H7 (cell line): ENCODE data around the gene SLC2A4RG. TPM values are rescaled to one million over a fixed set of nuclear protein-coding genes. Genes with fewer than 3 reads are reported as not detected.

Experiments used
- DNase-seq: peaks from one replicate; pipeline ENCODE4 v3.0.0; 2012
- H3K27me3 ChIP-seq: 2 replicates; pipeline ENCODE4 v1.6.0; 2011; ENCODE audit warnings: mild to moderate bottlenecking, low read length; ENCODE audit not compliant: control insufficient read depth, insufficient read depth
- H3K36me3 ChIP-seq: replicated peaks from 2 replicates; pipeline ENCODE4 v1.5.1; 2011; ENCODE audit warnings: low read length; ENCODE audit not compliant: control insufficient read depth, insufficient read depth
- H3K4me3 ChIP-seq: 2 replicates; pipeline ENCODE4 v1.5.1; 2011; ENCODE audit warnings: low read depth, mild to moderate bottlenecking, control low read depth, low read length, moderate library complexity; ENCODE audit not compliant: insufficient read depth
- total RNA-seq: library from RNA; depleted of rRNA; stranded (reverse); fragments of >200 nt; shearing (Covaris generic); gene quantifications from 2 replicates; pipeline ENCODE4 v1.2.3, GENCODE V29; 2014; rRNA removed

The SLC2A4RG gene
- total RNA-seq, 1 experiment from 2014 or later, result 62.2 TPM

DNA sequence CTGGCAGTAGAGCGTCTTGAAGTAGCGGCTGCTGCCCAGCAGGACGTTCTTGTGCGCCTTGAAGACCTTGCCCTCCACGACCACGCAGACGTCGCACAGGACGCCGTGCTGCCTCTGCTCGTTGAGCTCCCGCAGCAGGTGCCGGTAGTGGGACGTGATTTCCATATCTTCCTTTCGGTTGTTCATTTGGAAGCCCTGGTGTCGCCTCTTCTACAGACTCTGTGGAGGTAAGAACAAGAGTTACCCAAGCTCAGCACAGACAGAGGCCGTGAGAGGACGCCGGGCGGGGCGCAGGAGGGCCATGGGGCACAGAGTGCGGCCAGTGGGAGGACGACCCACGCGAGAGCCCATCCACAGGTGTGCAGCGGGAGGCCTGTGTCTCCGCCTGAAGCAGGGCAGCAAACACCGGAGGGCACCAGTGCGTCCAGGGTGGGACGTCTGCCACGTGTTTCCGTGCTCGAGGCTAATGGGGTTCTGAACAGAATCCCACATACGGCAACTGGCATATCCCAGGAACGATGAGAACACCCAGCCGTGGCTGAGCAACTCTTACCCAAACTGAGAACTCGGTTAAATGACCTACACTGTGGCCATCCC lies 51.1 kb downstream of the SLC2A4RG start:
- no peaks in the 10 kb centered on the region for H3K27me3 ChIP-seq
- DNase-seq, result peak; percentile 46
- H3K4me3 ChIP-seq, result no peak overlapping the region
- peaks cover 6% of the 10 kb centered on the region for H3K36me3 ChIP-seq

GRCh38 chr20:63791497-63792156 lies 52.1 kb downstream of the SLC2A4RG start:
- peak; percentile 66 for DNase-seq
- no peak overlapping the region for H3K4me3 ChIP-seq

DNA sequence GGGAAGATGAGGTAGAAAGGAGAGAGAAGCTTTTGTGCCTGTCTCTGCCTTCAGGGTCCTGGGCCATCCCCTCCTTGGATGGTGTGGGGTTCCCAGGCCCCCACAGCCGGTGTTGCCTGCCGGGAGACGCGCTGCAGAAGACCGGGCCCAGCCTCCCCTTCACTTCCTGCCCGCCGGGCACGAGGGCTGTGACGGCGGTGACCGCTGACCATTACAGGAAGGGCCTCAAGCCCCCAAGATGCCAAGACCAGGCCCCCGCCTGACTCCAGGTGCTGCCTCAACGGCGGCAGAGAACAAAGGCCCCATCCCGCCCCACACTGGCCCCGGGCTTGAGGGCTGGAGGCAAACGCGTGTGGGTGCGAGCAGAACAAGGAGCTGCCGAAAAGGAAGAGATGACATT lies 53.3 kb downstream of the SLC2A4RG start:
- no peaks in the 10 kb centered on the region for H3K27me3 ChIP-seq
- H3K36me3 ChIP-seq, result peaks cover 6% of the 10 kb centered on the region
- DNase-seq, result peak; percentile 59
- no peak overlapping the region for H3K4me3 ChIP-seq

More at GRCh38 chr20:63791497-63792156, 52.1 kb downstream of the SLC2A4RG start:
- Histone ChIP-seq H3K36me3 (peaks cover 6% of the 10 kb centered on the region), H3K27me3 (no peaks in the 10 kb centered on the region)

Other genes with a start within 250 kb of the SLC2A4RG start
- gene EEF1A2, start 240.7 kb upstream of the SLC2A4RG start, total RNA-seq, result 30.7 and 37.1 TPM in 2 replicates
- 79.7 and 94.2 TPM in 2 replicates for gene PPDPF, start 219.0 kb upstream of the SLC2A4RG start, total RNA-seq
- 0.14 and 0.30 TPM in 2 replicates for gene PTK6, start 202.4 kb upstream of the SLC2A4RG start, total RNA-seq
- gene SRMS, start 192.0 kb upstream of the SLC2A4RG start, total RNA-seq, result 0.21 and 0.33 TPM in 2 replicates
- 6.4 and 8.0 TPM in 2 replicates for gene FNDC11, start 185.6 kb upstream of the SLC2A4RG start, total RNA-seq
- gene HELZ2, start 165.5 kb upstream of the SLC2A4RG start, total RNA-seq, result 20.1 and 27.5 TPM in 2 replicates
- gene GMEB2, start 112.7 kb upstream of the SLC2A4RG start, total RNA-seq, result 17.0 and 21.4 TPM in 2 replicates
- 24.9 and 32.7 TPM in 2 replicates for gene STMN3, start 86.4 kb upstream of the SLC2A4RG start, total RNA-seq
- 15.1 and 22.4 TPM in 2 replicates for gene RTEL1, start 81.5 kb upstream of the SLC2A4RG start, total RNA-seq
- gene TNFRSF6B, start 43.1 kb upstream of the SLC2A4RG start, total RNA-seq, result not detected in 2 replicates
- gene ARFRP1, start 31.8 kb upstream of the SLC2A4RG start, total RNA-seq, result 24.2 and 26.2 TPM in 2 replicates
- gene ZGPAT, start 31.7 kb upstream of the SLC2A4RG start, total RNA-seq, result 32.6 and 52.0 TPM in 2 replicates
- gene LIME1, start 3.1 kb upstream of the SLC2A4RG start, total RNA-seq, result 7.7 and 10.5 TPM in 2 replicates
- gene ZBTB46, start 91.5 kb downstream of the SLC2A4RG start, total RNA-seq, result 13.5 and 20.0 TPM in 2 replicates
- gene ABHD16B, start 121.7 kb downstream of the SLC2A4RG start, total RNA-seq, result not detected in 2 replicates
- 76.0 and 79.3 TPM in 2 replicates for gene TPD52L2, start 125.5 kb downstream of the SLC2A4RG start, total RNA-seq
- gene DNAJC5, start 155.3 kb downstream of the SLC2A4RG start, total RNA-seq, result 29.2 and 30.8 TPM in 2 replicates
- gene UCKL1, start 216.6 kb downstream of the SLC2A4RG start, total RNA-seq, result 21.8 and 26.6 TPM in 2 replicates
- 13.3 and 15.5 TPM in 2 replicates for gene ZNF512B, start 230.2 kb downstream of the SLC2A4RG start, total RNA-seq
- 3.8 and 5.7 TPM in 2 replicates for gene SAMD10, start 239.9 kb downstream of the SLC2A4RG start, total RNA-seq
- 70.8 and 75.3 TPM in 2 replicates for gene PRPF6, start 241.4 kb downstream of the SLC2A4RG start, total RNA-seq